OCI-LY1 (cell line): Measurements from ENCODE around the gene DOCK4.
"Not testable (repeated sequence)": the region's sequence is repeated elsewhere in the genome, so short reads cannot be mapped to it uniquely, and the experiment has no call there.

Source experiments
- H2AFZ ChIP-seq: fragments of 200-600 bp; sonication (generic), shearing (Covaris generic); 2 replicates; pipeline ENCODE4 v1.6.0; 2014; ENCODE audit warnings: antibody characterized with exemption, mild to moderate bottlenecking, low read length
- H3F3A ChIP-seq: fragments of 200-600 bp; sonication (generic), shearing (Covaris generic); 2 replicates; pipeline ENCODE4 v1.6.0; 2014; ENCODE audit warnings: mild to moderate bottlenecking, antibody characterized with exemption, low read length, moderate library complexity; ENCODE audit not compliant: insufficient read depth
- H3K27ac ChIP-seq: fragments of 200-600 bp; sonication (generic); 2 replicates; pipeline ENCODE4 v1.5.1; 2014; ENCODE audit warnings: low read length, mixed run types, mild to moderate bottlenecking, low read depth; ENCODE audit not compliant: poor library complexity, severe bottlenecking
- H3K27me3 ChIP-seq: fragments of 200-600 bp; sonication (generic); 2 replicates; pipeline ENCODE4 v1.6.0; 2014; ENCODE audit warnings: antibody characterized with exemption, mild to moderate bottlenecking, low read length, moderate library complexity; ENCODE audit not compliant: insufficient read depth
- H3K36me3 ChIP-seq: fragments of 200-600 bp; sonication (generic); 2 replicates; pipeline ENCODE4 v1.6.1; 2014; ENCODE audit warnings: mild to moderate bottlenecking, antibody characterized with exemption, low read length, moderate library complexity, mixed read lengths; ENCODE audit not compliant: insufficient read depth
- H3K4me1 ChIP-seq: fragments of 200-600 bp; sonication (generic); 2 replicates; pipeline ENCODE4 v1.5.1; 2014; ENCODE audit warnings: mild to moderate bottlenecking, low read length, moderate library complexity; ENCODE audit not compliant: insufficient read depth, severe bottlenecking
- H3K4me2 ChIP-seq: fragments of 200-600 bp; sonication (generic), shearing (Covaris generic); 2 replicates; pipeline ENCODE4 v1.6.1; 2014; ENCODE audit warnings: low read length
- H3K4me3 ChIP-seq: fragments of 200-600 bp; sonication (generic); 2 replicates; pipeline ENCODE4 v1.5.1; 2014; ENCODE audit warnings: low read length, low read depth, mild to moderate bottlenecking, mixed read lengths; ENCODE audit not compliant: poor library complexity, severe bottlenecking
- H3K79me2 ChIP-seq: fragments of 200-600 bp; shearing (Covaris generic); 2 replicates; pipeline ENCODE4 v1.6.1; 2016; ENCODE audit warnings: mixed run types, low read length, mixed read lengths; ENCODE audit not compliant: insufficient read depth
- H3K9ac ChIP-seq: fragments of 200-600 bp; sonication (generic), shearing (Covaris generic); 2 replicates; pipeline ENCODE4 v1.6.1; 2014; ENCODE audit warnings: mild to moderate bottlenecking, low read length, mixed read lengths
- H3K9me2 ChIP-seq: fragments of 200-600 bp; sonication (generic), shearing (Covaris generic); 2 replicates; pipeline ENCODE4 v1.6.1; 2014; ENCODE audit warnings: low read depth, mild to moderate bottlenecking, low read length, mixed read lengths
- H3K9me3 ChIP-seq: fragments of 200-600 bp; shearing (Covaris generic); 2 replicates; pipeline ENCODE4 v1.6.1; 2014; ENCODE audit warnings: low read length, mixed read lengths
- H4K20me1 ChIP-seq: fragments of 200-600 bp; sonication (generic), shearing (Covaris generic); 2 replicates; pipeline ENCODE4 v1.6.0; 2016; ENCODE audit warnings: mild to moderate bottlenecking, low read length; ENCODE audit not compliant: insufficient read depth
- EZH2 ChIP-seq: fragments of 200-600 bp; sonication (generic), shearing (Covaris generic); IDR thresholded peaks from 2 replicates; pipeline ENCODE4 v1.8.0; 2017; ENCODE audit warnings: borderline replicate concordance, mixed run types, mild to moderate bottlenecking, antibody characterized with exemption, low read length, moderate library complexity, mixed read lengths
- TF ChIP-seq, protein P1 (sequence below): fragments of 200-600 bp; sonication (generic), shearing (Covaris generic); IDR thresholded peaks from 2 replicates; pipeline ENCODE4 v1.5.1; 2017; ENCODE audit warnings: mild to moderate bottlenecking, antibody characterized with exemption, low read length, moderate library complexity, mixed read lengths

The DOCK4 gene

DNA sequence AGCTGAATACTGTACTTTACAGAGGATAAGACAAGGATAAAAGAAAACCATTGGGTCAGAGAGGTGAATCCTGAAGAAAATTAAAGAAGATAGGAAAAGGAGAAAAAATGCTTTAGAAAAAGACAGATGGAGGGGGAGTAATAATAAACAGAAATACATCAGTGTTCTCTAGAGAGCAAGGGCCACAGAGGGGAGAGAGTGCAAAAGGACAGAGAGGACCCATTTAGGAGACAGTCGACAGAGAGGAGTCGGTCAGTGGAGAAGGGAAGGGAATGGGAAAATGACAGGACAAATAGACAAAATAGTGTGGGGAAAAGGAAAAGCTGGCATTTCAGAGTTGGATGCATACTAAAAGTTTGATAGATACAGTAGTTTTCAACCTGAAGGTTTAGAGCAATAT lies 287.0 kb downstream of the DOCK4 start:
- H3K27me3 ChIP-seq, result no peaks in the 10 kb centered on the region
- no peak overlapping the region for H3K4me2 ChIP-seq
- H3K27ac ChIP-seq, result no peak overlapping the region

DNA sequence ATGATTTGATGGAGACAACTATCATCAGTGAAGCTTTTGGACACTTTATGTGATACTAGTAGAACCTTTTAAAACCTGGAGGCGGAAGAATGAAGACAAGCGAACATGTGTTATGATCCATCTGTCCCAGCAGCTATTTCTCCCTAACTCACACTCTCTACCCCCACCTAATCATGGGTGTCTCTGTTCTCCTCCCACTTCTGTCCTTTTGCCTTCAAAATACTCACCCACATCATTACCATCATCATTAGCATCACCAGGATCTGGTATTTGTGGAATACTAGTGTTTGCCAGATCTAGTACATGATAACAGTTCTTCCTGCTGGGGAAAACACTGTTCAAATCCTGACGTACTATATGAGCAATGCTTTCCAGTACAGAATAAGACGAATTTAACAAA lies 287.7 kb downstream of the DOCK4 start:
- no peak overlapping the region for H3K27ac ChIP-seq
- H3K9ac ChIP-seq, result no peak overlapping the region
- TF ChIP-seq, protein P1, sequence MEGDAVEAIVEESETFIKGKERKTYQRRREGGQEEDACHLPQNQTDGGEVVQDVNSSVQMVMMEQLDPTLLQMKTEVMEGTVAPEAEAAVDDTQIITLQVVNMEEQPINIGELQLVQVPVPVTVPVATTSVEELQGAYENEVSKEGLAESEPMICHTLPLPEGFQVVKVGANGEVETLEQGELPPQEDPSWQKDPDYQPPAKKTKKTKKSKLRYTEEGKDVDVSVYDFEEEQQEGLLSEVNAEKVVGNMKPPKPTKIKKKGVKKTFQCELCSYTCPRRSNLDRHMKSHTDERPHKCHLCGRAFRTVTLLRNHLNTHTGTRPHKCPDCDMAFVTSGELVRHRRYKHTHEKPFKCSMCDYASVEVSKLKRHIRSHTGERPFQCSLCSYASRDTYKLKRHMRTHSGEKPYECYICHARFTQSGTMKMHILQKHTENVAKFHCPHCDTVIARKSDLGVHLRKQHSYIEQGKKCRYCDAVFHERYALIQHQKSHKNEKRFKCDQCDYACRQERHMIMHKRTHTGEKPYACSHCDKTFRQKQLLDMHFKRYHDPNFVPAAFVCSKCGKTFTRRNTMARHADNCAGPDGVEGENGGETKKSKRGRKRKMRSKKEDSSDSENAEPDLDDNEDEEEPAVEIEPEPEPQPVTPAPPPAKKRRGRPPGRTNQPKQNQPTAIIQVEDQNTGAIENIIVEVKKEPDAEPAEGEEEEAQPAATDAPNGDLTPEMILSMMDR, result no peak
- TF ChIP-seq EZH2, result no peak
- no peaks in the 10 kb centered on the region for H4K20me1 ChIP-seq
- H3K9me2 ChIP-seq, result no peaks in the 10 kb centered on the region
- no peaks in the 10 kb centered on the region for H3K4me1 ChIP-seq
- H3K36me3 ChIP-seq, result no peaks in the 10 kb centered on the region
- H3K79me2 ChIP-seq, result no peaks in the 10 kb centered on the region
- no peak overlapping the region for H2AFZ ChIP-seq
- no peaks in the 10 kb centered on the region for H3K9me3 ChIP-seq
- H3K4me3 ChIP-seq, result no peak overlapping the region
- no peaks in the 10 kb centered on the region for H3F3A ChIP-seq
- H3K4me2 ChIP-seq, result no peak overlapping the region
- no peaks in the 10 kb centered on the region for H3K27me3 ChIP-seq

More for the DNA sequence above, 287.0 kb downstream of the DOCK4 start:
- H3K79me2 ChIP-seq, result no peaks in the 10 kb centered on the region
- H4K20me1 ChIP-seq, result no peaks in the 10 kb centered on the region
- H3K9me2 ChIP-seq, result no peaks in the 10 kb centered on the region
- no peaks in the 10 kb centered on the region for H3K4me1 ChIP-seq
- H3K36me3 ChIP-seq, result no peaks in the 10 kb centered on the region
- H3K9me3 ChIP-seq, result no peaks in the 10 kb centered on the region
- H3K9ac ChIP-seq, result no peak overlapping the region
- no peaks in the 10 kb centered on the region for H3F3A ChIP-seq
- H2AFZ ChIP-seq, result no peak overlapping the region
- no peak for TF ChIP-seq EZH2
- TF ChIP-seq, protein P1, result no peak
- H3K4me3 ChIP-seq, result no peak overlapping the region

DNA sequence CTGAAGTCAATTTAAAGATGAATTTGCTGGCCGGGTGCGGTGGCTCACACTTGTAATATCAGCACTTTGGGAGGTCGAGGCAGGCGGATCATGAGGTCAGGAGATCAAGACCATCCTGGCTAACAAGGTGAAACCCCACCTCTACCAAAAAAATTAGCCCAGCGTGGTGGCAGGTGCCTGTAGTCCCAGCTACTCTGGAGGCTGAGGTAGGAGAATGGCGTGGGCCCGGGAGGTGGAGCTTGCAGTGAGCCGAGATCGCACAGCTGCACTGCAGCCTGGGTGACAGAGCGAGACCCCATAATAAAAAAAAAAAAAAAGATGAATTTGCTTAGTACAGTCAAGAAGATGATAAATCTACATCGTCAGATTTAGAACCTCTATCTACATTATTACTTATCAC lies 288.8 kb downstream of the DOCK4 start:
- not testable (repeated sequence) for H3K36me3 ChIP-seq, H3K4me1 ChIP-seq, H2AFZ ChIP-seq, H3K9ac ChIP-seq, H3K27ac ChIP-seq, H3K4me2 ChIP-seq, H3K27me3 ChIP-seq, H3K4me3 ChIP-seq, H3K79me2 ChIP-seq, H3F3A ChIP-seq, H4K20me1 ChIP-seq, H3K9me3 ChIP-seq, H3K9me2 ChIP-seq

DNA sequence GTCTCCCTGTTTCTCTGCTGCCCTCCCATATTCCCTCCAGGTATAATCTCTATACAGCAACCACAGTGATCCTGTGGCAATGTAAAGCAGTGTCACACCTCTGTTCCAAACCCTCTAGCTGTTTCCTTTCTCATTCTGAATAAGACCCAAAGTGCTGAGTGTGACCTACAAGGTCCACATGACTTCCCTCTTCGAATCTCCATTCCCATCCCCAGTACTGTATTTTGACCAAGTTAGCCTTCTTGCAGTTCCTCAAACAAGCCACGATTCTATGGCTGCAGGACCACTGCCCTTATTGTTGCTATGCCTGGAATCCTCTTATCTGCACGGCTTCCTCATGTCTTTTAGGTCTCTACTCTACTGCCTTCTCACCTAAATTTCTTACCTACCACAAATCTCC lies 291.9 kb downstream of the DOCK4 start:
- H3K79me2 ChIP-seq, result no peaks in the 10 kb centered on the region
- no peaks in the 10 kb centered on the region for H3K36me3 ChIP-seq
- no peak overlapping the region for H3K4me3 ChIP-seq
- H3F3A ChIP-seq, result no peaks in the 10 kb centered on the region
- H3K9me2 ChIP-seq, result no peaks in the 10 kb centered on the region
- H3K4me1 ChIP-seq, result no peaks in the 10 kb centered on the region
- no peak overlapping the region for H2AFZ ChIP-seq
- H4K20me1 ChIP-seq, result no peaks in the 10 kb centered on the region
- TF ChIP-seq, protein P1, result no peak
- TF ChIP-seq EZH2, result no peak
- no peak overlapping the region for H3K4me2 ChIP-seq
- H3K9ac ChIP-seq, result no peak overlapping the region
- H3K27me3 ChIP-seq, result no peaks in the 10 kb centered on the region
- no peaks in the 10 kb centered on the region for H3K9me3 ChIP-seq
- no peak overlapping the region for H3K27ac ChIP-seq
